Uterus (tissue), 4 donors: ENCODE results near the gene ENO1. TPM values are rescaled to one million over a fixed set of nuclear protein-coding genes. Genes with fewer than 3 reads are reported as not detected.

ENCODE experiments used
- DNase-seq, 2 donors: peaks; one replicate each; pipeline ENCODE4 v3.0.0-alpha.2; 2019 to 2020
- H3K27ac ChIP-seq, 2 donors: fragments of 200-600 bp; sonication (generic); 1 replicate in 1 of 2; 2 replicates in 1 of 2; pipeline ENCODE4 v1.5.1; 2016 to 2018
- H3K27me3 ChIP-seq, 2 donors: fragments of 200-600 bp; sonication (generic); one replicate each; pipeline ENCODE4 v1.5.1; 2018 to 2019; ENCODE audit warnings: control low read depth in 1 of 2
- H3K36me3 ChIP-seq, 2 donors: fragments of 200-600 bp; sonication (generic); one replicate each; pipeline ENCODE4 v1.5.1; 2019; ENCODE audit warnings: control low read depth in 1 of 2
- H3K4me1 ChIP-seq, 2 donors: fragments of 200-600 bp; sonication (generic); one replicate each; pipeline ENCODE4 v1.5.1; 2018 to 2019; ENCODE audit warnings: control low read depth in 1 of 2
- H3K4me3 ChIP-seq, 2 donors: fragments of 200-600 bp; sonication (generic); 1 replicate in 1 of 2; 2 replicates in 1 of 2; pipeline ENCODE4 v1.5.1; 2018 to 2019; ENCODE audit warnings: mild to moderate bottlenecking in 1 of 2
- H3K9me3 ChIP-seq, 2 donors: fragments of 200-600 bp; sonication (generic); one replicate each; pipeline ENCODE4 v1.5.1; 2019; ENCODE audit warnings: control low read depth in 1 of 2
- CTCF ChIP-seq, 4 experiments: fragments of 200-600 bp in 2 of 4; fragments of 450-650 bp in 2 of 4; sonication (generic) in 2 of 4; IDR thresholded peaks; one replicate each; pipeline ENCODE4 v1.5.1; 2016 to 2019; ENCODE audit warnings: antibody characterized with exemption in 4 of 4, mild to moderate bottlenecking in 2 of 4, moderate library complexity in 1 of 4
- POLR2A ChIP-seq, 2 donors: fragments of 450-650 bp; IDR thresholded peaks; one replicate each; pipeline ENCODE4 v1.6.1; 2016; ENCODE audit warnings: antibody characterized with exemption in 2 of 2, mild to moderate bottlenecking in 1 of 2, moderate library complexity in 1 of 2
- intact Hi-C: fragments of 100-400 bp; cut with DNase I; formaldehyde crosslinking; loops from one replicate; pipeline ENCODE4 v1.15.1; 2023; ENCODE audit warnings: low total_unique reads
- total RNA-seq, 4 donors: library from RNA; depleted of rRNA in 3 of 4; stranded (reverse); fragments of >200 nt in 3 of 4; gene quantifications; one replicate each; pipeline versions ENCODE4 v1.1.0 to v1.2.4, GENCODE V29; 2014 to 2023
- donor health status: DM: yes; HTN: yes; CAD: no.

The ENO1 gene
- total RNA-seq, 4 donors from 2014 or later = 123 to 358 (median 225) TPM

GRCh38 chr1:8862528-8862927 lies 16.0 kb downstream of the ENO1 start:
- peak in 2 of 4 experiments; percentile 19 to 27 for TF ChIP-seq CTCF (IDR thresholded peaks at IDR 0.05)
- TF ChIP-seq POLR2A (IDR thresholded peaks at IDR 0.05) = no peak
- no peak overlapping the region for H3K27ac ChIP-seq
- no peaks in the 10 kb centered on the region for H3K4me1 ChIP-seq
- no peaks in the 10 kb centered on the region for H3K27me3 ChIP-seq
- no peak overlapping the region for H3K4me3 ChIP-seq
- DNase-seq = no peak
- H3K9me3 ChIP-seq = no peaks in the 10 kb centered on the region
- no peaks in the 10 kb centered on the region for H3K36me3 ChIP-seq
- intact Hi-C loops = no loop called here

- Histone ChIP-seq H3K27ac (no peak overlapping the region), H3K4me1 (no peaks in the 10 kb centered on the region), H3K36me3 (no peaks in the 10 kb centered on the region), H3K27me3 (no peaks in the 10 kb centered on the region), H3K9me3 (no peaks in the 10 kb centered on the region), H3K4me3 (no peak overlapping the region)
- DNase-seq = no peak
- TF ChIP-seq CTCF (IDR thresholded peaks at IDR 0.05) = no peak
- TF ChIP-seq POLR2A (IDR thresholded peaks at IDR 0.05) = no peak
- intact Hi-C loops = no loop called here
Measured at GRCh38 chr1:8860738-8861516, 17.6 kb downstream of the ENO1 start.

GRCh38 chr1:8858888-8859706 lies 19.4 kb downstream of the ENO1 start:
- intact Hi-C loops = no loop called here
- TF ChIP-seq CTCF (IDR thresholded peaks at IDR 0.05) (peak; percentile 51 to 70 (median 66)), POLR2A (IDR thresholded peaks at IDR 0.05) (no peak)
- DNase-seq = peak in 1 of 2 donors; percentile 59
- no peaks in the 10 kb centered on the region for H3K27me3 ChIP-seq
- H3K36me3 ChIP-seq = no peaks in the 10 kb centered on the region
- peak overlapping the region in 1 of 2 donors; percentile 24 for H3K27ac ChIP-seq
- no peaks in the 10 kb centered on the region for H3K9me3 ChIP-seq
- H3K4me3 ChIP-seq = no peak overlapping the region
- no peaks in the 10 kb centered on the region for H3K4me1 ChIP-seq

GRCh38 chr1:8858112-8858668 lies 20.3 kb downstream of the ENO1 start:
- intact Hi-C loops = no loop called here
- no peaks in the 10 kb centered on the region for H3K36me3 ChIP-seq
- TF ChIP-seq POLR2A (IDR thresholded peaks at IDR 0.05) (no peak), CTCF (IDR thresholded peaks at IDR 0.05) (no peak)
- no peak overlapping the region for H3K4me3 ChIP-seq
- DNase-seq = no peak
- H3K27ac ChIP-seq = peak overlapping the region; percentile 30
- H3K9me3 ChIP-seq = no peaks in the 10 kb centered on the region
- H3K4me1 ChIP-seq = no peaks in the 10 kb centered on the region
- no peaks in the 10 kb centered on the region for H3K27me3 ChIP-seq
